Panc1 (cell line): Measurements from ENCODE around the gene ENPP1. TPM values are rescaled to one million over a fixed set of nuclear protein-coding genes. Genes with fewer than 3 reads are reported as not detected.

Experiments
- ATAC-seq: fragments of 200-7000 bp; cut with Tn5 transposase; 2 replicates; pipeline ENCODE4 v1.9.1; 2020; ENCODE audit warnings: mild to moderate bottlenecking, moderate library complexity
- BruUV-seq: library from RNA; stranded (reverse); fragments of 400-500 nt; replicated peaks from 2 replicates; lab custom pipeline; 2021; lab: Mats Ljungman, UMichigan
- CTCF ChIA-PET: fragments of 300-600 bp; sonication (Branson Sonifier 250); formaldehyde crosslinking; loops from one replicate; lab custom pipeline; 2022; ENCODE audit warnings: antibody characterized with exemption; lab: Charles Lee
- POLR2A ChIA-PET: fragments of 300-600 bp; sonication (Branson Sonifier 250); formaldehyde crosslinking; loops from one replicate; lab custom pipeline; 2022; ENCODE audit warnings: antibody characterized with exemption; lab: Charles Lee
- DNase-seq: peaks from one replicate; pipeline ENCODE4 v3.0.0-alpha.2; 2010; ENCODE audit warnings: low read depth, low spot score
- H3K27ac ChIP-seq: 2 replicates; pipeline ENCODE4 v1.5.1; 2011; ENCODE audit warnings: mild to moderate bottlenecking, low read length, inconsistent platforms
- H3K27me3 ChIP-seq: fragments of 200-500 bp; sonication (Bioruptor generic); 2 replicates; pipeline ENCODE4 v1.6.0; 2014; ENCODE audit warnings: low read length, inconsistent platforms; ENCODE audit not compliant: control insufficient read depth, insufficient read depth
- H3K36me3 ChIP-seq: fragments of 200-500 bp; sonication (Bioruptor generic); 2 replicates; pipeline ENCODE4 v1.5.1; 2014; ENCODE audit warnings: inconsistent platforms, mild to moderate bottlenecking, low read length, moderate library complexity; ENCODE audit not compliant: control insufficient read depth, insufficient read depth
- H3K4me1 ChIP-seq: 2 replicates; pipeline ENCODE4 v1.5.1; 2011; ENCODE audit warnings: inconsistent platforms, mild to moderate bottlenecking, low read length, moderate library complexity; ENCODE audit not compliant: control insufficient read depth, insufficient read depth
- H3K4me3 ChIP-seq, 2 experiments: 2 replicates each; pipeline ENCODE4 v1.5.1; 2011 to 2012; ENCODE audit warnings: low read depth in 2 of 2, low read length in 2 of 2, mild to moderate bottlenecking in 2 of 2, inconsistent platforms in 1 of 2, moderate library complexity in 1 of 2
- H3K9me3 ChIP-seq: fragments of 200-500 bp; sonication (Bioruptor generic); 2 replicates; pipeline ENCODE4 v1.5.1; 2014; ENCODE audit warnings: low read depth, mild to moderate bottlenecking, inconsistent platforms, low read length, moderate library complexity; ENCODE audit not compliant: control insufficient read depth, insufficient read depth
- POLR2AphosphoS5 ChIP-seq: IDR thresholded peaks from 2 replicates; pipeline ENCODE4 v1.6.1; 2012; ENCODE audit warnings: mild to moderate bottlenecking, low read depth, low read length, moderate library complexity
- SIN3A ChIP-seq: IDR thresholded peaks from 2 replicates; pipeline ENCODE4 v1.6.1; 2012; ENCODE audit warnings: low read depth, mild to moderate bottlenecking, low read length, moderate library complexity, borderline replicate concordance; ENCODE audit not compliant: insufficient read depth
- TCF7L2 ChIP-seq: IDR thresholded peaks from 2 replicates; pipeline ENCODE4 v1.6.1; 2011; ENCODE audit warnings: mild to moderate bottlenecking, low read depth, low read length, inconsistent platforms
- in situ Hi-C: cut with HindIII; loops from 2 replicates; pipeline ENCODE4 v1.10.0; 2016; ENCODE audit warnings: low sequenced_read_pairs, low pct_unique_long_range_greater_than_20kb
- intact Hi-C: fragments of 100-400 bp; cut with micrococcal nuclease; formaldehyde crosslinking; loops from one replicate; pipeline ENCODE4 v1.10.0; 2022; ENCODE audit not compliant: unreplicated experiment
- total RNA-seq: library from RNA; stranded (reverse); gene quantifications from one replicate; pipeline ENCODE4 v1.2.1, GENCODE V29; 2021; ENCODE audit not compliant: unreplicated experiment
- TF ChIP-seq, protein P1 (sequence below), 2 experiments: IDR thresholded peaks; 2 replicates each; pipeline ENCODE4 v1.6.1; 2011 to 2012; ENCODE audit warnings: low read depth in 2 of 2, control low read depth in 1 of 2, low read length in 1 of 2, mild to moderate bottlenecking in 1 of 2, moderate library complexity in 1 of 2; ENCODE audit not compliant: insufficient read depth in 1 of 2
- TF ChIP-seq, protein P2 (sequence below): fragments of 450-650 bp; IDR thresholded peaks from 2 replicates; pipeline ENCODE4 v1.5.1; 2017; ENCODE audit warnings: mild to moderate bottlenecking

Gene ENPP1
- total RNA-seq, 1 experiment from 2014 or later: 6.8 TPM

GRCh38 chr6:131813991-131814390, 6.2 kb downstream of the ENPP1 start:
- H3K27ac ChIP-seq: no peak overlapping the region
- ATAC-seq: no peak
- ChIA-PET POLR2A (no interaction called here), CTCF (no interaction called here)
- BruUV-seq: no TSS peak
- TF ChIP-seq SIN3A: no peak
- TF ChIP-seq, protein P1, sequence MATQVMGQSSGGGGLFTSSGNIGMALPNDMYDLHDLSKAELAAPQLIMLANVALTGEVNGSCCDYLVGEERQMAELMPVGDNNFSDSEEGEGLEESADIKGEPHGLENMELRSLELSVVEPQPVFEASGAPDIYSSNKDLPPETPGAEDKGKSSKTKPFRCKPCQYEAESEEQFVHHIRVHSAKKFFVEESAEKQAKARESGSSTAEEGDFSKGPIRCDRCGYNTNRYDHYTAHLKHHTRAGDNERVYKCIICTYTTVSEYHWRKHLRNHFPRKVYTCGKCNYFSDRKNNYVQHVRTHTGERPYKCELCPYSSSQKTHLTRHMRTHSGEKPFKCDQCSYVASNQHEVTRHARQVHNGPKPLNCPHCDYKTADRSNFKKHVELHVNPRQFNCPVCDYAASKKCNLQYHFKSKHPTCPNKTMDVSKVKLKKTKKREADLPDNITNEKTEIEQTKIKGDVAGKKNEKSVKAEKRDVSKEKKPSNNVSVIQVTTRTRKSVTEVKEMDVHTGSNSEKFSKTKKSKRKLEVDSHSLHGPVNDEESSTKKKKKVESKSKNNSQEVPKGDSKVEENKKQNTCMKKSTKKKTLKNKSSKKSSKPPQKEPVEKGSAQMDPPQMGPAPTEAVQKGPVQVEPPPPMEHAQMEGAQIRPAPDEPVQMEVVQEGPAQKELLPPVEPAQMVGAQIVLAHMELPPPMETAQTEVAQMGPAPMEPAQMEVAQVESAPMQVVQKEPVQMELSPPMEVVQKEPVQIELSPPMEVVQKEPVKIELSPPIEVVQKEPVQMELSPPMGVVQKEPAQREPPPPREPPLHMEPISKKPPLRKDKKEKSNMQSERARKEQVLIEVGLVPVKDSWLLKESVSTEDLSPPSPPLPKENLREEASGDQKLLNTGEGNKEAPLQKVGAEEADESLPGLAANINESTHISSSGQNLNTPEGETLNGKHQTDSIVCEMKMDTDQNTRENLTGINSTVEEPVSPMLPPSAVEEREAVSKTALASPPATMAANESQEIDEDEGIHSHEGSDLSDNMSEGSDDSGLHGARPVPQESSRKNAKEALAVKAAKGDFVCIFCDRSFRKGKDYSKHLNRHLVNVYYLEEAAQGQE (IDR thresholded peaks at IDR 0.05; ENCODE audit: insufficient read depth in 1 of 2, low read depth in 2 of 2, low read length in 1 of 2): no peak
- no peak for TF ChIP-seq TCF7L2
- no peak for TF ChIP-seq POLR2AphosphoS5
- TF ChIP-seq, protein P2, sequence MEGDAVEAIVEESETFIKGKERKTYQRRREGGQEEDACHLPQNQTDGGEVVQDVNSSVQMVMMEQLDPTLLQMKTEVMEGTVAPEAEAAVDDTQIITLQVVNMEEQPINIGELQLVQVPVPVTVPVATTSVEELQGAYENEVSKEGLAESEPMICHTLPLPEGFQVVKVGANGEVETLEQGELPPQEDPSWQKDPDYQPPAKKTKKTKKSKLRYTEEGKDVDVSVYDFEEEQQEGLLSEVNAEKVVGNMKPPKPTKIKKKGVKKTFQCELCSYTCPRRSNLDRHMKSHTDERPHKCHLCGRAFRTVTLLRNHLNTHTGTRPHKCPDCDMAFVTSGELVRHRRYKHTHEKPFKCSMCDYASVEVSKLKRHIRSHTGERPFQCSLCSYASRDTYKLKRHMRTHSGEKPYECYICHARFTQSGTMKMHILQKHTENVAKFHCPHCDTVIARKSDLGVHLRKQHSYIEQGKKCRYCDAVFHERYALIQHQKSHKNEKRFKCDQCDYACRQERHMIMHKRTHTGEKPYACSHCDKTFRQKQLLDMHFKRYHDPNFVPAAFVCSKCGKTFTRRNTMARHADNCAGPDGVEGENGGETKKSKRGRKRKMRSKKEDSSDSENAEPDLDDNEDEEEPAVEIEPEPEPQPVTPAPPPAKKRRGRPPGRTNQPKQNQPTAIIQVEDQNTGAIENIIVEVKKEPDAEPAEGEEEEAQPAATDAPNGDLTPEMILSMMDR: no peak
- H3K4me3 ChIP-seq: no peak overlapping the region
- H3K27me3 ChIP-seq: no peaks in the 10 kb centered on the region
- intact Hi-C loops (no loop called here), in situ Hi-C loops (no loop called here)
- no peaks in the 10 kb centered on the region for H3K4me1 ChIP-seq
- no peaks in the 10 kb centered on the region for H3K9me3 ChIP-seq
- DNase-seq: no peak
- no peaks in the 10 kb centered on the region for H3K36me3 ChIP-seq

GRCh38 chr6:131816869-131817268, 9.0 kb downstream of the ENPP1 start:
- no peaks in the 10 kb centered on the region for H3K4me1 ChIP-seq
- no TSS peak for BruUV-seq
- H3K36me3 ChIP-seq: no peaks in the 10 kb centered on the region
- H3K27ac ChIP-seq: no peak overlapping the region
- intact Hi-C loops (no loop called here), in situ Hi-C loops (no loop called here)
- ATAC-seq (no peak), DNase-seq (no peak)
- no peaks in the 10 kb centered on the region for H3K27me3 ChIP-seq
- POLR2A ChIA-PET: no interaction called here
- TF ChIP-seq SIN3A (no peak), POLR2AphosphoS5 (no peak), TCF7L2 (no peak)
- TF ChIP-seq, protein P2: no peak
- TF ChIP-seq, protein P1 (IDR thresholded peaks at IDR 0.05; ENCODE audit: insufficient read depth in 1 of 2, low read depth in 2 of 2, low read length in 1 of 2): no peak
- H3K4me3 ChIP-seq: no peak overlapping the region
- CTCF ChIA-PET: no interaction called here
- H3K9me3 ChIP-seq: no peaks in the 10 kb centered on the region
